ENCODE data around the gene CDH13.

Gene CDH13

GRCh38 chr16:83393196-83393981, 766.6 kb downstream of the CDH13 start:
- DNase-seq (ENCODE audit: low read depth in 2 of 3, low spot score in 2 of 3): no peak

GRCh38 chr16:83397601-83398291, 771.0 kb downstream of the CDH13 start:
- no peak for DNase-seq (ENCODE audit: low read depth in 2 of 3, low spot score in 2 of 3)

DNA sequence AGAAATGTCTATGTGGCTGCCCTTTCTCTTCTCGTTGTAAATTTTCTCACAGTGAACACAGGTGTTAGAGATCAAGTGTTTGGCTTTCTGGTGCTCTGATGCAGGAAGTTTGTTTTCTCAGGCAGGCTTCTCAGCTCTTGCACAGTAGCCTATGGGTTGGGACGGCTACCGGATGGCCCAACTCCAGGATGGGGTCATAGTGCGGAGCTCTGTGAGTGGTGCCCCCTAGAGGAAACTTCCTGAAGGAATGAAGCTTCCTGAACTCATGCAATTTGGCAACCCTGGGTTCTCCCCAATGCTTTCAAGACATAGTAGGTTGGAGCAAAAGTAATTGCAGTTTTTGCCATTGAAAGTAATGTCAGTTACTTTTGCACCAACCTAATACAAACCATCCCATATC, 773.5 kb downstream of the CDH13 start:
- no peak for DNase-seq (ENCODE audit: low read depth in 2 of 3, low spot score in 2 of 3)

GRCh38 chr16:83402160-83402814, 775.5 kb downstream of the CDH13 start:
- DNase-seq (ENCODE audit: low read depth in 2 of 3, low spot score in 2 of 3): no peak

- DNase-seq (ENCODE audit: low read depth in 2 of 3, low spot score in 2 of 3): no peak
Observed at GRCh38 chr16:83402967-83403366, 776.2 kb downstream of the CDH13 start.

- DNase-seq (ENCODE audit: low read depth in 2 of 3, low spot score in 2 of 3): no peak
Observed at GRCh38 chr16:83403761-83404160, 777.0 kb downstream of the CDH13 start.

DNA sequence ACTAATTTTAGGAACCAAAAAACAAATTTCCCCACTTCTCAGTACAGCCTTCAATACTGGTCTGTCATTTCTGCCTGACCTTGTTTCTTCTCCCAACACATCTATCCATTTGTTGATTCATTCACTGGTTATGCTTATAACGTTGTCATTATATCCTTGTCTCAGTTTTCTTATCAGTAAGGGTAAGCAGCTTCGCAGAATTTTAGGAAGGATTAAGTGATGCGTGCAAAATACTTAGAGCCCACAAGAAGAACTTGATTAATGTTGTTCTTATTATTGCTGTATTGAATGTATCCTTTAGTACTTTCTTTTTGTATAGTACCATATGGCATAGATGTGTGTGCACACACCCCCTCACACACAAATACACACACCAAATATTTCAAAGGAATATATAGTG, 777.5 kb downstream of the CDH13 start:
- no peak for DNase-seq (ENCODE audit: low read depth in 2 of 3, low spot score in 2 of 3)

DNA sequence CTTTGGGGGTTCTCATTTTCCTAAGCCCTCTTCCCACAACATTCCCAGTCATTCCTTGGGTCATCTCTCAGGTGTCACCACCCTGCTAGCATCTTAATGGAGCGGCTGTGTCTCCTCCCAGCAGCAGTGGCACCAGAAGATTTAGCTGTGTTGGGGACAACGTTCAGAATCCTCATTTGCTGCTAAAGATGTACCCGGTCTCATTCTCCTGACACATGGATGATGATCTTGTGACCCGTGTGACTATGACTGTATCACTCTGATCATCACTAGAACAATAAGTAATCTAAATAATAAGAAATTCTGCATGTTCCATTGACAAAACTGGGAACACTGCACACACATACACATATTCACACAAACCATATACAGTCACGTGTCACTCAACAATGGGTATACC, 781.2 kb downstream of the CDH13 start:
- DNase-seq (ENCODE audit: low read depth in 2 of 3, low spot score in 2 of 3): no peak

- DNase-seq (ENCODE audit: low read depth in 2 of 3, low spot score in 2 of 3): no peak
Observed at GRCh38 chr16:83409347-83409746, 782.6 kb downstream of the CDH13 start.

GRCh38 chr16:83418565-83418964, 791.8 kb downstream of the CDH13 start:
- no peak for DNase-seq (ENCODE audit: low read depth in 2 of 3, low spot score in 2 of 3)

DNA sequence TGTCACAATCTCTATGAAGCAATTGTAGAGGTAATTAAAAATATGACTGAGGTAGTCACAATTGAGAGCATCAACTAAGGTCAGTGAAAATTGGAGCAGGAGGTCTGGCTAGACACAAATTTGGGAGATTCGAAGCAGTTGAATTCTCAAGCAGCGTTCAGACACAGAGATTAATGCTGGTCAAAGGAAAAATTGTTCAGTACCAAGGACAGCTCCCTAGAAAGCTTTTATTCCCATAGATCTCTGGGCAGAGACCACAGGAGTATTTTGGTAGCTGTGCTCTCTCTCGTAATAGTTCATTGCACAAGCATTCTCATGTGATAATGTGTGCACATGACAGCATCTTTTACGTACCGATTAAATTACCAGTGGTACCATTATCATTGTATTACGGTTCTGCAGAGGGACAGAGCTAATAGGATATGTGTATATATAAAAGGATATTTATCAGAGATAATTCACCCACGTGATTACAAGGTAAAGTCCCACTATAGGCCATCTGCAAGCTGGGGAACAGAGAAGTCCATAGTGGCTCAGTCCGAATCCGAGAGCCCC, 793.5 kb downstream of the CDH13 start:
- no peak for DNase-seq (ENCODE audit: low read depth in 2 of 3, low spot score in 2 of 3)

GRCh38 chr16:83433201-83433600, 806.4 kb downstream of the CDH13 start:
- no peak for DNase-seq (ENCODE audit: low read depth in 2 of 3, low spot score in 2 of 3)

DNA sequence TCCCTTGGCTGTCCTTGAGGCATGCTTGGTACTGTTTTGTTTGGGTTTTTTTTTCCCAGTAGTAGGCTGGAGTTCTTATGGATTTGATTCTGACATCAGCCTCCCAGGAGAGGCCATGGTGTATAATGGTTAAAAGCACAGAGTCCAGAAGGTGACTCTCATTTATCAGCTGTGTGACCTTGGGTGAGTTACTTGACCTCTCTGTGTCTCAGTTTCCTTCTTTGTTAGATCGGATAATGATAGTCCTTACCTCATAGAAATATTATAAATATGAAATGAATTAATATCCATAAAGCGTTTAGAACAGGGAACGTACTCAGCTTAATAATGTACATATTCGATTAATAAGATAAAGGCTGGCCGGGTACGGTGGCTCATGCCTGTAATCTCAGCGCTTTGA, 810.3 kb downstream of the CDH13 start:
- DNase-seq (ENCODE audit: low read depth in 2 of 3, low spot score in 2 of 3): no peak

DNA sequence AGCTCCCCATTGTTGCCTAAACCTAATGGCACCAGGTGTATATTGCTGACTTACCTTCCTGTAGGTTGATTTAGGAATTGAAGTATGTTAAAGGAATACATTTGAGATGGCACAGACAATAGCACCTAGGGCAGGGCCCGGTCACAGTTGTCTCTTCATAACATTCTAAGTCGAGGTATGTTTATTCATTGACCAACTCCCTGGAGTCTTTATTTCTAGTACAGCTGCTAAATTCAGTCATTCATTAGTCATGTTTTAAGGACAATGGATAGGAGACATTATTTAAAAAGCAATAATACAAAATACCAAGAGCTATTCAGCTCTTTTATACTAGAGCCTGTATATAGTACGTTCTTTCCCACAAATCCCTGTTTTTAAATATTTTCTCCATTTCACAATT, 811.6 kb downstream of the CDH13 start:
- DNase-seq (ENCODE audit: low read depth in 2 of 3, low spot score in 2 of 3): no peak

DNA sequence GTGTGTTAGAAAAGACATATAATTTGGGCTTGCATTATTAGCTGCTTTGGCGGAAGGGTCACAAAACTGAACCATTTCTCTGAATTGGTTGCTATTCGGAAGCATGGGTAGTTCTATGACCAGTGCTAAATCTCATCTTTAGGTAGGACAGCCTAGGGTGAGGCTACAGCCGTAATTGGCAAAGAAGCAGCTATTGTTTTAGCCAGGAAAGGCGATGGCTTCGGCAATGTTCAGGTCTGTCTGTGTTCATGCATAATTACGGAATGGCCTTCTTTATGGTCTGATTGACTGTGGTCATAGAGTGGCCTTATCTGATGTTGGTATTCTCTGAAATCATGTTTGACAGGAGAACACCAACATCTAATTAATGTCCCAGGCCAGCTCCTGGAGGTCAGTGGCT, 812.6 kb downstream of the CDH13 start:
- no peak for DNase-seq (ENCODE audit: low read depth in 2 of 3, low spot score in 2 of 3)

DNA sequence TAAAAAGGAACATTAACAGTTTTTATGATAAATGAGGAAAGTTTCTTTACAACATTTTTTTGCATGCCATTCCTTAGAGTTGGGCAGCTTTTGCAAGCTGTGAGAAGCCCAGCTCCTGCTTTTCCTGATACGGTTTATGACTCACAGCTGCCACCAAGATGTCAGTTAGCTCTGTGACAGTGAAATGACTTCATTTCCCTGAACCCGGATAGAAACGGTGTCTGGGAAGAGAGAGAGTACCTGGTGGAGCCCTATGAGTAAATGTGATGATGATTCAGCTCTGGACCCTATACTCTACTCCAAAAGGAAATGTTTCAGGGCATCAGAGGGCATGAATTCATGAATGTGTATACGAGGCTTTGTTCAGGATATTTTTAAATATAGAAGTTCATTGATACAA, 814.7 kb downstream of the CDH13 start:
- no peak for DNase-seq (ENCODE audit: low read depth in 2 of 3, low spot score in 2 of 3)

DNA sequence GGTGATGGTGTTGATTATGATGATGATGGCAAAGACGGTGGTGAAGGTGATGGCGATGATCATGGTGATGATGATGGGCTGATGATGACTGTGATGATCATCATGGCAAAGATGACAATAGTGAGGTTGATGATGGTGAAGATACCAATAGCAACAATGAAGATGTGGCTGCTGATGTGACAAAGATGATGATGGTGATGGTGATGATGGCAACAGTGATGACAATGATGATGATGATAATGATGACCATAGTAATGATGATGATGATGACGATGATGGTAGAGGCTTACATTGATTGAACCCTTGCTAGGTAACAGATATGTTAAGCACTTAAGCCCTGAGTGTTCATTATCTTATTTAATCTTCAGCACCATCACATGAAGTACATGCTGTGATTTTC, 817.2 kb downstream of the CDH13 start:
- no peak for DNase-seq (ENCODE audit: low read depth in 2 of 3, low spot score in 2 of 3)

GRCh38 chr16:83447560-83447959, 820.8 kb downstream of the CDH13 start:
- DNase-seq (ENCODE audit: low read depth in 2 of 3, low spot score in 2 of 3): no peak

DNA sequence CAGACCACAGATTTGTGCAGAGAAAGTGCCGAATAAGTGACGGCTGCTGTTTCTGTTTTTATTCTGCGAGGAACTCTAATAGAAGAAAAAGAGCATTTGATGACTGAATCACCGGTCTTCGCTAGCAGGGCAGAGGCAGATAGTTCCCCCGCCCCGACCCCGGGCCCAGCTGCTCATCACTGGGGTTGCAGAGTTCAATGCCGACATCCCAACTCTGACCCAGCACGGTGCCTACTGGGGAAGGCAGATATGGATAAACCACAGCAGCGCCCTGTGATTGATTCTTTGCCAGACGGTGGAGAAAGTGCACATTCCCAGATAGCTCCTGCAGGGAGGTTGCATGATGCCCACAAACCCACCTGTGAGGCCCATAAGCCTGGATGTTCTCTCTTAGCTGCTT, 823.1 kb downstream of the CDH13 start:
- DNase-seq (ENCODE audit: low read depth in 2 of 3, low spot score in 2 of 3): no peak

GRCh38 chr16:83453977-83454376, 827.2 kb downstream of the CDH13 start:
- DNase-seq (ENCODE audit: low read depth in 2 of 3, low spot score in 2 of 3): no peak

GRCh38 chr16:83455716-83456115, 828.9 kb downstream of the CDH13 start:
- no peak for DNase-seq (ENCODE audit: low read depth in 2 of 3, low spot score in 2 of 3)

DNA sequence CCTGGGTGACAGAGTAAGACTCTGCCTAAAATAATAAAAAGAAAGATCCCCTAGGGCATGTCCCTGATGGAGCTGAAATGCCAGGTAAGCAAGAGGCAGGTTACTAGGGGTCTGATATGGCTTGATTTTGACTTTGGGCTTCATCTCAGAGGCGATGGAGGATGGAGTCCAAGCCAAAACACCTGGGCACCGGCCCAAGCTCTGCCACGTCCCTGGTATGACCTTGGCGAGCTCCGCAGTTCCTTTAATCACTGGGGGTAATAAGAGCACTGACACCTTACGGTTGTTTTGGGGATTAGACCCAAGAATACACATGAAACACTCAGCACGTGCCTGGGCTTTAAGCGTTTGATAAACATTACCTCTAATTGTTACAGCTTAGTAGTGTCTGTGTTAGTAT, 830.2 kb downstream of the CDH13 start:
- no peak for DNase-seq (ENCODE audit: low read depth in 2 of 3, low spot score in 2 of 3)

Measured in activated CD8-positive, alpha-beta memory T cell treated with anti-CD3 and anti-CD28 coated beads for 48 hours (primary cell).